Ectodermal cell (in vitro differentiated cells): Measurements from ENCODE around the gene PLBD1. TPM values are rescaled to one million over a fixed set of nuclear protein-coding genes. Genes with fewer than 3 reads are reported as not detected.
A peak's percentile ranks its signal among the peaks of the same experiment; 100 is the strongest.

Experiments used
- H3K27ac ChIP-seq: 2 replicates; pipeline ENCODE4 v1.7.0; 2013; ENCODE audit warnings: mild to moderate bottlenecking, low read depth, low read length; ENCODE audit not compliant: insufficient read depth, poor library complexity, severe bottlenecking
- H3K27me3 ChIP-seq: 2 replicates; pipeline ENCODE4 v1.7.0; 2013; ENCODE audit warnings: mild to moderate bottlenecking, low read length; ENCODE audit not compliant: insufficient read depth, control insufficient read depth, poor library complexity, severe bottlenecking
- H3K36me3 ChIP-seq: one replicate; pipeline ENCODE4 v1.7.0; 2013; ENCODE audit warnings: low read length; ENCODE audit not compliant: control insufficient read depth, insufficient read depth
- H3K4me1 ChIP-seq: one replicate; pipeline ENCODE4 v1.7.0; 2013; ENCODE audit warnings: low read length; ENCODE audit not compliant: control insufficient read depth, insufficient read depth
- H3K4me3 ChIP-seq: 2 replicates; pipeline ENCODE4 v1.7.0; 2013; ENCODE audit warnings: low read depth, low read length, control low read depth; ENCODE audit not compliant: insufficient read depth
- H3K9me3 ChIP-seq: 2 replicates; pipeline ENCODE4 v1.7.0; 2013; ENCODE audit warnings: mild to moderate bottlenecking, low read length, moderate library complexity; ENCODE audit not compliant: control insufficient read depth
- WGBS, 2 experiments: methylation state at CpG; one replicate each; pipeline ENCODE4 v1.1.7; 2013; ENCODE audit warnings: missing lambda C conversion rate in 2 of 2; 5-methylcytosine and 5-hydroxymethylcytosine counted together
- polyA plus RNA-seq, 4 experiments: library from polyadenylated mRNA; stranded (reverse); fragments of 50-300 nt; gene quantifications; one replicate each; pipeline ENCODE4 v1.2.3, GENCODE V29; 2013

Gene PLBD1
- 6.2 TPM for polyA plus RNA-seq (2013, experiment 1 of 4)
- polyA plus RNA-seq (2013, experiment 2 of 4) = 8.1 TPM
- 6.7 TPM for polyA plus RNA-seq (2013, experiment 3 of 4)
- polyA plus RNA-seq (2013, experiment 4 of 4) = 7.0 TPM

GRCh38 chr12:14567351-14568162 is at the start of gene PLBD1:
Gene PLBD1 (minus strand): TSS chr12:14567883. CDS start chr12:14567696, 187 bp downstream.
- WGBS, 2 experiments = 6% methylated on average over 76 of the region's 76 CpGs
- H3K4me3 ChIP-seq = peak within 1 kb of the TSS; percentile 46
- no peaks in the 10 kb centered on the region for H3K36me3 ChIP-seq
- H3K27me3 ChIP-seq = peaks cover 17% of the 10 kb centered on the region
- H3K9me3 ChIP-seq = no peaks in the 10 kb centered on the region
- no peak within 1 kb of the TSS for H3K27ac ChIP-seq
- no peaks in the 10 kb centered on the region for H3K4me1 ChIP-seq

GRCh38 chr12:14614704-14615121 is 47.0 kb upstream of the PLBD1 start:
- Histone ChIP-seq H3K27ac (no peak overlapping the region), H3K27me3 (no peaks in the 10 kb centered on the region), H3K4me3 (no peak overlapping the region), H3K4me1 (no peaks in the 10 kb centered on the region), H3K9me3 (no peaks in the 10 kb centered on the region), H3K36me3 (no peaks in the 10 kb centered on the region)
- WGBS, 2 experiments = 78 to 83% methylated on average over 3 of the region's 3 CpGs

- no peaks in the 10 kb centered on the region for H3K27me3 ChIP-seq
- H3K27ac ChIP-seq = no peak overlapping the region
- H3K9me3 ChIP-seq = no peaks in the 10 kb centered on the region
- H3K4me1 ChIP-seq = no peaks in the 10 kb centered on the region
- WGBS, 2 experiments = 87% methylated on average over 1 of the region's 1 CpG
- no peak overlapping the region for H3K4me3 ChIP-seq
- H3K36me3 ChIP-seq = no peaks in the 10 kb centered on the region
These were observed 46.0 kb upstream of the PLBD1 start for GRCh38 chr12:14613718-14614117.

GRCh38 chr12:14612898-14613445 is 45.3 kb upstream of the PLBD1 start:
- Histone ChIP-seq H3K27me3 (no peaks in the 10 kb centered on the region), H3K27ac (no peak overlapping the region), H3K9me3 (no peaks in the 10 kb centered on the region), H3K4me1 (no peaks in the 10 kb centered on the region), H3K36me3 (no peaks in the 10 kb centered on the region), H3K4me3 (no peak overlapping the region)
- WGBS, 2 experiments = 87 to 89% methylated on average over 3 of the region's 3 CpGs

GRCh38 chr12:14612250-14612649 is 44.6 kb upstream of the PLBD1 start:
- H3K4me3 ChIP-seq = no peak overlapping the region
- no peaks in the 10 kb centered on the region for H3K4me1 ChIP-seq
- H3K36me3 ChIP-seq = no peaks in the 10 kb centered on the region
- H3K9me3 ChIP-seq = no peaks in the 10 kb centered on the region
- no peak overlapping the region for H3K27ac ChIP-seq
- WGBS, 2 experiments = 95 to 97% methylated on average over 2 of the region's 3 CpGs
- no peaks in the 10 kb centered on the region for H3K27me3 ChIP-seq

- H3K4me3 ChIP-seq = no peak overlapping the region
- H3K27me3 ChIP-seq = no peaks in the 10 kb centered on the region
- H3K4me1 ChIP-seq = no peaks in the 10 kb centered on the region
- H3K36me3 ChIP-seq = no peaks in the 10 kb centered on the region
- H3K9me3 ChIP-seq = no peaks in the 10 kb centered on the region
- 92 to 96% methylated on average over 3 of the region's 3 CpGs for WGBS, 2 experiments
- no peak overlapping the region for H3K27ac ChIP-seq
These were observed 44.0 kb upstream of the PLBD1 start for GRCh38 chr12:14611640-14612203.

GRCh38 chr12:14607568-14607967 is 39.9 kb upstream of the PLBD1 start:
- Histone ChIP-seq H3K36me3 (no peaks in the 10 kb centered on the region), H3K4me3 (no peak overlapping the region), H3K27ac (no peak overlapping the region), H3K4me1 (no peaks in the 10 kb centered on the region), H3K27me3 (no peaks in the 10 kb centered on the region), H3K9me3 (peaks cover 6% of the 10 kb centered on the region)

GRCh38 chr12:14605401-14605989 is 37.8 kb upstream of the PLBD1 start:
- Histone ChIP-seq H3K4me3 (no peak overlapping the region), H3K9me3 (peaks cover 6% of the 10 kb centered on the region), H3K36me3 (no peaks in the 10 kb centered on the region), H3K27ac (no peak overlapping the region), H3K4me1 (no peaks in the 10 kb centered on the region), H3K27me3 (no peaks in the 10 kb centered on the region)
- 87% methylated on average over 3 of the region's 3 CpGs; no CpG with 5 or more reads in 1 of the 2 experiments for WGBS, 2 experiments

- no peak overlapping the region for H3K4me3 ChIP-seq
- H3K9me3 ChIP-seq = peaks cover 6% of the 10 kb centered on the region
- no peaks in the 10 kb centered on the region for H3K27me3 ChIP-seq
- no peaks in the 10 kb centered on the region for H3K4me1 ChIP-seq
- H3K36me3 ChIP-seq = no peaks in the 10 kb centered on the region
- 81 to 87% methylated on average over 3 to 4 of the region's 4 CpGs for WGBS, 2 experiments
- no peak overlapping the region for H3K27ac ChIP-seq
These were observed 34.2 kb upstream of the PLBD1 start for GRCh38 chr12:14601692-14602478.
